HG03575 (cell line): Measurements from ENCODE around the gene LAMTOR1.

Source experiments
- ATAC-seq: cut with Tn5 transposase; IDR thresholded peaks from one replicate; pipeline ENCODE4 v1.9.1; 2021; ENCODE audit not compliant: unreplicated experiment, insufficient number of reproducible peaks, low FRiP score; ENCODE audit errors: extremely low read depth

Gene LAMTOR1

DNA sequence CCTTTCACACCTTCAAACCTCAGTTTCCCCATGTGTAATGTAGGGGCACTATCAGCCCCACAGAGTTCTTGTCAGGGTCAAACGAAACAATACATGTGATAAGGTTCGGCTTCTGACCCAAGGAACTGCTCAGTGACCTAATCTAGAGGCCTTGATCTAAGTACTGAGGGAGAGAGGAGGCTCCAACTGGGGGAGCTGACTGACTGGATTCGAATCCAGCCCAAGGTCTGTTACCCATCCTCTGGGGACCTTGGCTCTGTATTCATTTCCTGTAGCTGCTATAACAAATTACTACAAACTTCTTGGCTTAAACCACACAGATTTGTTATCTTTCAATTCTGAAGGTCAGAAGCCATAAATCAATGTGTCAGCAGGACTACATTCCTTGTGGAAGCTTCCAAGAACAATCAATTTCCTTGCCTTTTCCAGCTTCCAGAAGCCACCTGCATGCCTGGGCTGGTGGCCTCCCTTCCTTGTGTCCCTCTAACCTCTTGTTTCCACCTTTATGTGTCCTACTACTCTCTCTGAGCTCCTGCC is 20.1 kb upstream of the LAMTOR1 start:
- no peak for ATAC-seq

DNA sequence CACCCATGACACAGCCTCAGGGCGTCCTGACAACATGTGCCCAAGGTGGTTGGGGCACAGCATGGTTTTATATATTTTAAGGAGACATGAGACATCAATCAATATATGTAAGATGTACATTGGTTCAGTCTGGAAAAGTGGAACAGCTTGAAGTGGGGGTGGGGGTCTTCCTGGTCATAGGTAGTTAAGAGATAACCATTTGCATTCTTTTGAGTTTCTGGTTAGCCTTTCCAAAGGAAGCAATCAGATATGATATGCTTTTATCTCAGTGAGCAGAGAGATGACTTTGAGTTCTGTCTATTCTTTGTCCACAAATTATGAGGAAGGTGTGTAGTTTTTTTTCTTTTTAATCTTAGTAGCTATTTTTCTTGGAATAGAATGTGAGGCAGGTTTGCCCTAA is 19.5 kb upstream of the LAMTOR1 start:
- ATAC-seq, result no peak

DNA sequence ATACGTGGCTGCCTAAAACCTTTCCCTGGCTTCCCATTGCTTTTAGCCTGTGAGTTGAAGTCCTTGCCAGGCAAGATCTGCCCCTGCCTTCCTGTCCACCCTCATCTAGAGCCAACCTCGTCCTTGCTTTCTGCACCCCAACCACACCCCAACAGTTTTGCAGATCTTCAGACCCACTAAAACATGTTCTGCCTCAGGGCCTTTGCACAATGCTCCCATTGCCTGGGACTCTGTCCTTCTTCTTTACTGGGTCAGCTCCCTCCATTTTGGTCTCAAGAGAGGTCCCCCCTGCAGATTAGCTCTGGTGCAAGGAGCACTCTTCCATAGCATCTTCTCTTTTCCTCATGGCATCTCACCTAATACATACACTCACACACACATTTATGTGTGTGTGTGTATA is 17.8 kb upstream of the LAMTOR1 start:
- no peak for ATAC-seq

DNA sequence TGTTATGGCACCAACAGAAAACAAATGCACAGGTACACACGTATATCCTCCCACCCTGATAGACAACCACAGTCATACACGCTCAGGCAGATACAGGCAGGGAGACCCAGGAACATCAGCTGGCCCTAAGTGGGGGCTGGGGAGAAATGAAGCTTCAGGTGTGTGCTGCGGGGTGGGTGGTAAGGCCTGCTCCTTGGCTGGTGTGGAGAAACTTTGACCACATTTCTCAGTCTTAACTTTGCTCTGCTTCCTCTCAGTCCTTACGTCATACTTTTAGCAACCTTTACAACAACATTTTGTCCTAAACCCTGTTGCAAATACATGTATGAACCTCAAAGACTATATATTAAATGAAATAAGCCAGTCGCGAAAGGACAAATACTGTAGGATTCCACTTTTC is 16.1 kb upstream of the LAMTOR1 start:
- no peak for ATAC-seq

DNA sequence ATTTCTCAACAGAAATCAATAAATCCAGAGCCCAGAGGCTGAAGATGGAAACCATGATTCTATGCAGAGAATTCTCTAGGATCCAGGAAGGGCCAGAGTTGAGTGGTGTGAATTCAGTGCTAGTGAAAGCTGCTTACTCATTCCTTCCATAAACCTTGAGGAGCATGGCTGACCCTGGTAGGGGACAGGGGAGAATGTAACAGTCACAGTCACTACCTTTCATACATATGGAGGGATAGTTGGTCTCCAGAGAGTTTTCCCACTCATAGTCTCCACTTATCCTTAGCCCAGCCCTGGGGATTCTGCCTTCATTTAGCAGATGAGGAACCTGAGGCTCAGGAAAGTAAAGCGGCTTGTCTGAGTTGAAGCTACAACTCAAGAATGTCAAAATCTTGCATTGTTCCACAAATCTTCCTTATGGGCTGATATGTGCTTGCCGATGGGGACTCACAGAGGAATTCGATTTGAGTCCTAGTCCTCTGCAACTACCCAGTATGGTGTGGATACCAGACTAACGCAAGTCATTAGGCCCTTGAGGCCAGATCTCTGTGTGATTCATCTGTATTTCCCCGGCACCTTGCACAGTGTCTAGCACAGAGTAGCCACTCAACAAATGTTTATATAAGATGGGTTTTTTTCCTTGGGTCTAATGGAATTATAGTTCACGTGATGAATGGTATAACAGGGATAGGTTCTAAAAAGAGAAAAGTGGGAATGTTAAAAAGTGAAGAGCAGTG is 13.1 kb upstream of the LAMTOR1 start:
- no peak for ATAC-seq

DNA sequence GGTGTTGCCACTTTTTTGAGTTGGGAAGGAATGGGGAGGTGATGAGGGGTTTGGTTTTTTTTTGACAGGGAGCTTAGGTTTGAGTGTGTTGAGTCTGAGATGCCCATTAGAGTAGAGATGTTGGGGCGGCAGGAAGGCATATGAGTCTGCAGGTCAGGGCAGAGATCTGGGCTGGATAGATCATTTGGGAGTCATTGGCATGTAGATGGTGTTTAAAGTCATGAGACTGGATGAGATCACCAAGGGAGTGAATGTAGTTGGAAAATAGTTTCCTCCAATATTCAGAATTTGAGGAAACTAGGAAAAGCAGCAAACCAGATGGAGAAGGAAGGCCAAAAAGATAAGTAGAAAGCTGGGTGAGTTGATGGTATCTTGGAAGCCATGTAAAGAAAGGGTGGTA is 11.5 kb upstream of the LAMTOR1 start:
- ATAC-seq, result no peak

DNA sequence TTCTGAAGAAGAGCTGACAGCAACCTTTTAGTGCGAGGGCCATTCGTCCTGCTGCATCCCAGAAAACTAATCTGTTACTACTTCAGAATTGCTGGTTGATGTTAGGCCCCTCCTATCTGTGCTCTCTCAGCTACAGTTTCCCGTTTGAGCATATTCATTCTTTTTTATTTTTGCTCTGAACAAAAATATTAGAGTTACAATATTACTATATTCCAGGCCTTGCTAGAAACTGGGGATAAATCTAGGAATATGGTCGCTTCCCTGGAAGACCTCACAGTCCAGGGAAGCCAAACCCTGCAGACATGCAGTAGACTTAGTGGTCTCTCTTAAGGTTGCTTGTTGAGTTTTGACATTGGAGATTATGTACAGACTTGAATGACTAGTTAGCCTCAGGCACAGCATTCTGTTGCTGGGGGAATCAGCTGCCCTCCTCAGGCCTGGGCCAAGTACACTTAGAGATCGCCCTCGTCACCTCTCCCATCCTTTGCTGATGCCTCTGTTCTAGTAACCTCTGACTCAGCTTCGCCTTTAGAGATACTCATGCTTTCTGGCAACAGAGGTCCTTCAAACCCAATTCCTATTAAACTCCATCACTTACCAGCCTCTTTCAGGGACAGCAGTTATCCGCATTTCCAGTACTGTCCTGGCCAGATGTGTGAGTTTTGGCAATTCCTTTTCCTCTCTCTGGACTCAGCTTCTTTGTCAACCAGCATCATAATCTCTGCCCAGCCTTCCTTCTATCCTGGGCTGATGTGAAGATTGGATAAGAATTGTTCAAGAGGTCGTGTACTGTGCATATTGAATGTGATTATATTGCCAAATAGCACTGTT is 10.1 kb upstream of the LAMTOR1 start:
- ATAC-seq, result no peak

DNA sequence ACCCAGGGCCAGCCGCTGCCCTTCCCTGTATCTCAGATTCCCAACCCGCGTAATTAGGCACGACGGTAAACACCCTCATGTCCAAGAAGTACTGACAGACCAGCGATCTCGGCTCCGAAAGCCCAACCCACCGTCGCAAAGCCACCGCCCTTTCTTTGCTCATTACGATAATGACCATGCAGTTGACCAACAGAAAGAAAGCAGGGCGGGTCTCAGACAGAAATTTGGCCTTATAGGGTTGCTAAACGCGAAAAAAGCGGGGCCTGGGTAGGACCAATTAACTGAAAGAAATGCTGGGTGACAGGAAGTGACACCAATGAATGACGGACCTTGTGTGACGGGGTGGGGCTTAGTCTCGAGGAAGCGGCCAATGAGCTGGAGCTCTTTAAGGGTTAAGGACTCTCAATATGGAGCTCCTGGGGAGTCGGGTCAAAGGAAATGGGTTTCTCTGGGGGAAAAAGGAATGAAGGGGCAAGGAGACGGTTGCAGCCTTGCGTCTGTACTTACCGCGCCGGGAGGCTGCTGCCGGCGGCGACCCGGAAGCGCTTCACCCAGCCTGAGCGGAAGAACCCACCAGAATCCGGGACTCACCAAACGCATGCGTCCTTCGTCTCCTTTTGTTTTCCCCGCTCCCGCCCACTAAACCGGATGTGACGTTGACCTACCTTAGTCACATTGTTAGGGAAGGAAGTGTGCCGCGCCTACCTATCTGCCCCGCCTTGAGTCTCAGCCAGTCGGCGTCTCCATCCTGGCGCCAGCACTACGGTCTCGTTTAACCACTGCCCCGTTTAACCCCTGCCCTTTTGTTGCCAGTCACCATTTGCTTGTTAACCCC is 9.3 kb upstream of the LAMTOR1 start, which contains the start of gene ANAPC15:
ANAPC15 (minus strand) TSS at position 553 of the 835 bp plus-strand sequence. CDS start 1,419 bp downstream, outside the sequence.
- ATAC-seq, result peak; percentile 48

DNA sequence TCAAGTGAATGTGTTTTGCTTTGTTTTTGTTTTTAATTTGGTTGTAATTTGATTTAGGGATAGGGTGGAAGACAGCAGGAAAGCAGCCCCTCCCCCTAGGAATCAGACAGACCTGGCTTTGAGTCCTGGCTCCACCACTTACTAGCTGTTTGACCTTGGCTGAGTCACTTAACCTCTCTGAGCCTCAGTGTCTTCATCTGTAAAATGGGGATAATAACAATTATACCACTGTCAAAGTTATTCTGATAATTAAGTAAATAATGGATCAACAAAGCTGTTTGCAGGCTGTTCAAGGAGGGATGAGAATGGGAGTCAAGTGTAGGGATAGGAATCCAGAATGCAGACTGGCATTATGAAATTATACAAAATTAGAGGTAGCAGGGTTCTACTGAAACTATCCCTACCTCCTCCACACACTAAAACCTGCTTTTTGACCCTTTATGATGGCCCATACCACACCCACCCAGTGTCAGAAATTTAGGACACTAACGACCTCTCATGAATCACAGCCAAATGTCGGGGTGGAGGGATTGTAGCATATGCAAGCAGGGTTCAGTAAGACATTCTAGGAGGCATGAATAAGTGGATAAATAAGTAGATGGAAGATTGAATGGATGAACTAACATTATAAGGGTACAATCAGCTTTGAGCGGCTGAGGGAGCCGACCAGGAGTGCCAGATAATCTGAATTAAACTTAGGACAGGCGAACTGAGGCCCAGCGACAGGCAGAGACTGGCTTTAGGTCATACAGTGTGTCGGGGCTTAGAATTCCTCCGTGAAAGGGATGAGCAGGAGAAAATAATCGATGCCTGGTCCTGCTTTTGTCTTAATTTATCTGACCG is 8.4 kb upstream of the LAMTOR1 start:
- no peak for ATAC-seq

DNA sequence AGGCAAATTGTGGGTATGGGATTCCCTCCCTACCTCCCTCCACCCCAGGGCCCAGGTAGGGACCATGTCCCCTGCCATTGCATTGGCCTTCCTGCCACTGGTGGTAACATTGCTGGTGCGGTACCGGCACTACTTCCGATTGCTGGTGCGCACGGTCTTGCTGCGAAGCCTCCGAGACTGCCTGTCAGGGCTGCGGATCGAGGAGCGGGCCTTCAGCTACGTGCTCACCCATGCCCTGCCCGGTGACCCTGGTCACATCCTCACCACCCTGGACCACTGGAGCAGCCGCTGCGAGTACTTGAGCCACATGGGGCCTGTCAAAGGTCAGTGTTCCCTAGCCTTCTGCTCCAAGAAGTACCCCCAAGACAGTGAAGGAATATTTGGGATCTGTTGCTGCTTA is 2.8 kb upstream of the LAMTOR1 start, which contains the start of gene TOMT:
TOMT (plus strand) TSS at position 37 of the 400 bp plus-strand sequence; CDS start at position 65, 28 bp downstream.
- no peak for ATAC-seq

DNA sequence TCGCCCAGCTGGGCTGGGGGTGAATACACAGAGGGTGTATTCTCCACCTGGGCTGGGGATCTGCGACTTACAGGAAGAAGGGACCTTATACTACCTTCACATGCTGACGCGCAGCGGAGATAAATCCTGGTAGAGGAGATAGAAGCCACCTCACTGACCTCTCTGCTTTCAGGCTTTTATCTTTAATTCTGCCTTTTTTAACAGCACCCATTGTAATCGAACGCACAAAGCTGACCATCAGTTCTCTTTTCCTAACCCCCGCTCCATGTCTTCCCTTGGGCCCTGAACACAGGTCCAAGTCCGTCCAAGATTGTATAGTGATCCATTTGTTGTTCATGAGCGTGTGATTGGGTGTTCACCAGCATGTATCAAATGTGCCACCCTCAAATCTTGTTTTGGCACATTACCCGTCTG is 664 bp upstream of the LAMTOR1 start:
- ATAC-seq, result no peak

DNA sequence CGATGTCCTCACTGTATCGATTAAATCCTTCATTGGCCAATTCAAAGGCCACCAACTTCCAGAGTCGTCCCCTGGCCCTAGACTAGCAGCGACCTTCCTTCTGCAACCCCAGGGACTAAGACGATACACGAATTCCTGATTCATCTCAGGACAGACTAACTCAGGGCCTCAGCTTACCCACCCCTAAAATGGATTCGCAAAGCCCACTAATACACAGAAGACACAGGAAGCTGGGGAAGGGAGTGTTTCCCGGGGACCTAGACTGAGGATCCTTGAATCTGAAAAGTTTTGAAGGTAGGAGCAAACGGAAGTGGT is 509 bp downstream of the LAMTOR1 start:
- ATAC-seq, result no peak

DNA sequence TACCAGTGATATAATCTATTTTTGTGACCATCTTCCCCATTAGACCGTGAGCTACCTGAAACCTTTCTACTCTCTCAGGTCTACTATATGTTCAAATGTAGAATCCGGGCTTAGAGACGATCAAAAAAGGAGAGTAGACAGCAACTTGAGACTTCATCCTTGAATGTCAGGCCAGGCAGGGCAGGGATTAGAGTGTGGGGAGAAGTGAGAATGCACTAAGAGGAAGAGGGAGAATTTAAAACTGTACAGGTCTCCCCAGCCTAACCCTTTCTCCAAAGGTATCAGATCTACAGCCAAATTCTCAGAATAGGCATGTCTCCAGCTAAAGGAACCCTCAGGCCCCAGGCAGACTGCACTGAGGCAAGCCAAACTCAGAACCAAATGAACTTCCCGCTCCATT is 935 bp downstream of the LAMTOR1 start:
- ATAC-seq, result no peak

DNA sequence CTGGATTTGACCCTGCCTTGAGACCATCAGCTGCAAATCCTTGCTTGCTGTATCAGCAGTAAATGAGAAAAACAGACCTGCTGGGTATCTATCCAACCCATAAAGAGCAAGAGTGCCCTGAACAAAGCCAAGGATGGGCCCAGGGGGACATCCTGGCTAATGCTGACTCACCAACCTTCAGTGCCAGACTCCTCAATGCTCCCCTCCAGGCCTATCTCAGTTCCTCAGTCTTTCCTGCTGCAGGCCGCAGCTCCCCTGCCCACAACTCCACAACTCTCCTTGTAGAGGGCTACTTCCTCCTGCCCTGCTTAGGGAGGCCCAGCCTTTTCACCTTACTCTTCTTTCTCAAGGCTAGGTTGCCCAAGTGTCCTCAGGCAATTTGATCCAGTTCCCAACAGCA is 2.6 kb downstream of the LAMTOR1 start:
- ATAC-seq, result no peak

DNA sequence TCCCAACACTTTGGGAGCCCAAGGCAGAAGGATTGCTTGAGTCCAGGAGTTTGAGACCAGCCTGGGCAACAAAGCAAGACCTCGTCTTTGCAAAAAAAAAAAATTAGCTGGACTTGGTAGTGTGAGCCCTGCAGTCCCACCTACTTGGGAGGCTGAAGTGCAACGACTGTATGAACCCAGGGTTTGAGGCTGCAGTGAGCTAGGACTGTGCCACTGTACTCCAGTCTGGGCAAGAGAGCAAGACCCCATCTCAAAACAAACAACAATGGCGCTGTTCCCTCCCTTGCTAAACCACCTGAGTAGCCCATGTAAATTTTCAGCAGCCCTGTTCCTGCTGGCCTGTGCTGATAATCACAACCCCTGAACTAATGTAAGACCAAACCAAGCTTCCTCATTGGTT is 3.1 kb downstream of the LAMTOR1 start:
- no peak for ATAC-seq

DNA sequence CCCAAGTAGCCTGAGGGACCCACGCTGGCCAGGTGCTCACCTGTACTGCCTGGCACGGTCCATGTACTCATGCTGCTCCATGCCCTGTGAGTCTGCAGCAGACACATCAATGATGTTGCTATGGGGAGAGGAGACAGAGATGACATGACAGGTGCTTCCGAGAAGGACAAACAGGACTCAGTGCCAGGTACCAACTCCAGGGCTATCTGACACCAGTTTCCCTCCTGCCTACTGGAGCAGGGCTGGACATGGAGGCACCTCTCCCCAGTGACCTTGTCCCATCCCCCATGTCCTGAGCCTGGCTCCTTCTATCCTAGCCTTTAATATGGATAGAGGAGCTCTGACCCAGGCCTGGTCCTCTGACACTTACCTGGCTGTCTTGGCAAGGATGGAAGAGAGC is 4.4 kb downstream of the LAMTOR1 start:
- ATAC-seq, result no peak

DNA sequence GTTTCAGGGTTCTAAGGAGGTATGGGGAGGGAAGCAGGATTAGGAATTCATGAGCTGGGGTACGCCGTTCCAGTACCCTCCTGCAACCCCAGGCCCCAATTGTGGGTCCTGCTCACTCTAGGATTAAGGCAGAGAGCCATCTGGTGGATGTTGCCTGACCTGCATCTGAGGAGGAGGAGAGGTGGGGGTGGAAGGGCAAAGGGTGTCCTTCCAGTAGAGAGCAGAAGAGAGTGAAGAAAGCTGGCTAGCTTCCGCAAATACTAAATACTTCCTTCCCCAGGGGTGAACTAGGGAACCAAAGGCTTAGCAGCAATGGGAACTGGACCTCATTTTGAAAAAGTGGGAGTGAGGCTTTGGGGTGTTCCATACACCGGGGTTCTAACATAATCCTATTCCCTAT is 11.8 kb downstream of the LAMTOR1 start:
- no peak for ATAC-seq

DNA sequence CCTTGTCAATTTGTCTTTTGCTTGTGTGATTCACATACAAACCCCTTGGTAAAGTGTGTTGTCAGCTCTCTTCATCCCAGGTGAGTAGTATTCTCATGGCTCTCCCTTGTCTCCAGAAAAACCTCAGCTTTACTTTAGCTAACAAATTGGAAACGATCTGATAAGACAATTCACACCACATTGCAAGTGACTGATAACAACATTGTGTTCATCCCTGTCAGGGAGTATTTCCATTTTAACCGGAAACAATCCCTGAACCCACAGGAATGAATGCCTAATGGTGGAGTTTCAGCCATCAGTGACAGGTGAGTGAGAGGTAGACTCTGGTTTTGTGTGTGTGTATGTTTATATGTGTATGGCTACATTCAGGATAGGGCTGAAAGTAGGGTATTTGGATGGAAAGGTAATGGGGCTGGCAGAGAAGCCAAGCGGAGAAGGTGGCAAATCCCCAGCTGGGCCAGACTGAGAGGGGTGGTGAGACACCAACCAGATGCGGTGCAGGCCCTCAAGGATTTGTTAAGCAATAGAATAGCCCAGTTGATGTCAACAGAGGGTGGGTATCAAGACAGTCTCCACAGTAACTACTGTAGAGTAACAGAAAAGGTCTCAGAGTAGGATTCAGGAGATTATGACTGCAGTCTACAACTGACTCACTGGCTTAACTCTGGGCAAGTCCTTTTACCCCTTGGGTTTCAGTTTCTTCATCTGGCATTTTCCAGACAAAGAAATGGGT is 14.9 kb downstream of the LAMTOR1 start:
- ATAC-seq, result no peak
